ENCODE measurements around the gene ST6GALNAC1. TPM values are rescaled to one million over a fixed set of nuclear protein-coding genes. Genes with fewer than 3 reads are reported as not detected.

Gene ST6GALNAC1
- total and polyA plus RNA-seq, 8 donors, result 0.34 to 4.9 (median 1.2) TPM

DNA sequence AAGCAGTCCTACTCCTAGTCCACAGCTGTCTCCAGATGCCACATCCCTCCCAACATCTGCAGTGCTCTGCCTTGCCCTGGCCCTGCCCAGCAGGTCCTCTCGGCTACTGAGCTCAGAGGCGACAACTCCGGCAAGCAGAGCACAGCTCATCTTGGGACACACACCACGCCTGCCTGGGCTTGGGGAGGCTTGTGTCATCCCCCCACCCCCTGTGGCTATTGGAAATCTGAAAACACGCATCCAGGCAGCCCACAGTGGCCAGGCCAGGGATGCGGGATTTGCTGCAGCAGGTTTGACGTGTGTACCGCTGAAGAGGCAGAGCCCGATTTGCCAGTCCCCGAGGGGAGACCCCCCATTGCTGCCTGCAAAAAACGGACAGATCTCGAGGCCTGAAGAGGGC lies 41.8 kb upstream of the ST6GALNAC1 start:
- H3K36me3 ChIP-seq, result no peaks in the 10 kb centered on the region
- H3K27me3 ChIP-seq, result no peaks in the 10 kb centered on the region
- intact Hi-C loops (cut with DNase I), result no loop called here
- TF ChIP-seq, protein P1, sequence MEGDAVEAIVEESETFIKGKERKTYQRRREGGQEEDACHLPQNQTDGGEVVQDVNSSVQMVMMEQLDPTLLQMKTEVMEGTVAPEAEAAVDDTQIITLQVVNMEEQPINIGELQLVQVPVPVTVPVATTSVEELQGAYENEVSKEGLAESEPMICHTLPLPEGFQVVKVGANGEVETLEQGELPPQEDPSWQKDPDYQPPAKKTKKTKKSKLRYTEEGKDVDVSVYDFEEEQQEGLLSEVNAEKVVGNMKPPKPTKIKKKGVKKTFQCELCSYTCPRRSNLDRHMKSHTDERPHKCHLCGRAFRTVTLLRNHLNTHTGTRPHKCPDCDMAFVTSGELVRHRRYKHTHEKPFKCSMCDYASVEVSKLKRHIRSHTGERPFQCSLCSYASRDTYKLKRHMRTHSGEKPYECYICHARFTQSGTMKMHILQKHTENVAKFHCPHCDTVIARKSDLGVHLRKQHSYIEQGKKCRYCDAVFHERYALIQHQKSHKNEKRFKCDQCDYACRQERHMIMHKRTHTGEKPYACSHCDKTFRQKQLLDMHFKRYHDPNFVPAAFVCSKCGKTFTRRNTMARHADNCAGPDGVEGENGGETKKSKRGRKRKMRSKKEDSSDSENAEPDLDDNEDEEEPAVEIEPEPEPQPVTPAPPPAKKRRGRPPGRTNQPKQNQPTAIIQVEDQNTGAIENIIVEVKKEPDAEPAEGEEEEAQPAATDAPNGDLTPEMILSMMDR (IDR thresholded peaks at IDR 0.05), result no peak
- FAIRE-seq (no peak), ATAC-seq (no peak), DNase-seq (no peak)
- peaks cover 0 to 6% (median 0%) of the 10 kb centered on the region in 3 donors for H3K4me1 ChIP-seq
- H3K27ac ChIP-seq, result peak overlapping the region in 1 of 4 donors; percentile 70
- no peaks in the 10 kb centered on the region for H3K9me3 ChIP-seq
- 80 to 92% methylated on average over 12 of the region's 12 CpGs for WGBS, 2 donors
- H3K4me3 ChIP-seq, result no peak overlapping the region

DNA sequence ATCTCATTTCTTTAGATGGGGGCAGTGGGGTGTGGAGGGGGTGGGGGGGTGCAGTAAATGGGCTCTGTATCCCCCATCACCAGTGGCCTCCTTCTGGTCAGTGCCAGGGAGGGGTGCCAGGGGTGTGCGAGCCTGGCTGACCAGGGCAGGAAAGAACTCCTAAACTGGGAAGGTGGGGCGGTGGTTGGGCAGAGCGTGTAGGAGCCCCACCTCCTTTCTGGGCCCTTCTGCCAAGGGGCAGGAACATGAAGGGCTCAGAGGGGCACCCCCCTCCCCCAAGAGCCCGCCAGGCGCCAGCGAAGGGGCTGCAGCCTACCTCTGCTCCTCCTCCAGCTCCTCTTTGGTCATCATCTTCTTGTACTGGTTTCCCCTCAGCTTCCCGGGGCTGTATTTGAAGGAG lies 41.2 kb upstream of the ST6GALNAC1 start:
- Histone ChIP-seq H3K36me3 (no peaks in the 10 kb centered on the region), H3K27ac (no peak overlapping the region), H3K4me3 (no peak overlapping the region), H3K27me3 (no peaks in the 10 kb centered on the region), H3K9me3 (no peaks in the 10 kb centered on the region), H3K4me1 (peaks cover 0 to 6% (median 0%) of the 10 kb centered on the region in 3 donors)
- DNase-seq, result no peak
- intact Hi-C loops (cut with DNase I), result no loop called here
- FAIRE-seq, result no peak
- no peak for ATAC-seq
- TF ChIP-seq, protein P1 (IDR thresholded peaks at IDR 0.05), result no peak
- WGBS, 2 donors, result 89 to 92% methylated on average over 7 of the region's 7 CpGs

DNA sequence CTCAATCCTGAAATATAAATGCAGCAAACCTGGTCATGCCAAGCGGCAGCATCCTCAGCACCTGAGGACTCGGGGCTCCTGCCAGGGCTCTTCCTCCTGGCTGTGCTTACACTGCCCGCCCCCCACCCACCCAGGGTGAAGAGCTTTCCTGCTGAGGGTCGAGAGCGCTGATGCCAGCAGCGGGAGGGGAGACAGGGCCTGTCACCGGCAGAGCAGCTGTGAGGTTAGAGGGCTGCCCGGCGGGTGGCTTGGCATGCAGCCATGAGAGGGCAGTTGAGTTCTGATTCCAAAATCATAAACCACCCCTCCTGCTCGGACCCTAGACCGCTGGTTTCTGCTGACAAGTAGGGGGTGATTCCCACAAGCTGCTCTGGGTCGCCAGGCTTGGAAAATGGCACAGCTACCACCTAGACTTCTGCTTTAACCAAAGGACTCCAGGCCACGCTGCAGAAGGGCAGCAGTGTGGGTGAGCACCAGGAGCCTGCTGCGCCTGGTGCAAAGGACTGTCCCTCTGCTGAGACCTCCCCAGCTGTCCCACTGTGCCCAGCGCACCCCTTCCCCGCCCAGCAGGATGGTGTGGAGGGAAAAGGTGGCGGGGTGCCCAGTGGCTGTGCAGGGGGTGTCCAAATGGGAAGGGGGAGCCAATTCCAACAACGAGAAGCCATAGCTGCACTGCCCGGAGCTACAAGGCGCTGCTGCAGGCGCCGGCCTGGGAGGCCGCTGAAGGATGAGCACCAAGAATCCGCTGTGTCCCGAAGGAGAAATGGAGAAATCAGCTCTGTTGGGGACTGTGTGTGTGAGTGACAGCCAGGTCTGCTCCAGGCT lies 40.6 kb upstream of the ST6GALNAC1 start:
- DNase-seq (no peak), ATAC-seq (no peak), FAIRE-seq (no peak)
- 89% methylated on average over 25 of the region's 25 CpGs for WGBS, 2 donors
- Histone ChIP-seq H3K27ac (no peak overlapping the region), H3K27me3 (no peaks in the 10 kb centered on the region), H3K9me3 (no peaks in the 10 kb centered on the region), H3K4me3 (no peak overlapping the region), H3K36me3 (no peaks in the 10 kb centered on the region), H3K4me1 (peaks cover 0 to 2% (median 0%) of the 10 kb centered on the region in 3 donors)
- TF ChIP-seq, protein P1 (IDR thresholded peaks at IDR 0.05), result no peak
- intact Hi-C loops (cut with DNase I), result no loop called here

DNA sequence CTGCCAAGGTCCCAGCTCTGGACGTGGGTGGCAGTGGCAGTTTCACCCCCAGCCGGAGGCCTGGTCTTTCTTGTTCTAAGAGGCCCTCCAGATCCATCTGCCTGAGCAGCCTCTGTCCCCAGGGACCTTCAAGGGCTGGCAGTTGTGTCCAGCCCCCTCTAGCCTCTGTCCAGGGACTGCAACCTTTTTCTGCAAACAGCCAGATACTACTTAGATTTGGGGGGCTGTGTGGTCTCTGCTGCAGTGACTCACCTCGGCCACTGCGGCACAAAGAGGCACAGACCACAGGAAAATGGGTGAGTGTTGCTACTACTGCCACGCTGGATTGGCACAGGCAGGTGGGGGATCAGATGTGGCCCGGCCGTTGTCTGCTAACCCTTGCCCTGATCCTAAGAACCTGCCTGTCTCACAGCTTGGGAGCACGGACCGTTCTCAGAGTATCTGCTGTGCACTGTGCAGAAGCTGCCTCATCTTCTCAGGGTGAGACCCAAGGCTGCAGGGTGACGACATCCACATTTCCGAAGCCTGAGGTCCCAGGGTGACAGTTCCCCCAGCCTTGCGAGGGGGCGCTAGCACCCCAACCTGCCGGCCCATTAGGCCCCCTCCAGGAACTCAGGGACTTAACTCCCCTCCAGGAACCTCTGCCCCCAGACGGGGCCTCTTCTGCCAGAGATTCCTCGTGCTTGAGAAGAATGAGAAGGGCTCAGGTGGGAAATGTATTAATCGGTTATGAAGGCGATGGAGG lies 39.6 kb upstream of the ST6GALNAC1 start:
- FAIRE-seq (no peak), ATAC-seq (no peak), DNase-seq (no peak)
- H3K9me3 ChIP-seq, result no peaks in the 10 kb centered on the region
- 79 to 81% methylated on average over 18 of the region's 18 CpGs for WGBS, 2 donors
- no peaks in the 10 kb centered on the region for H3K27me3 ChIP-seq
- H3K36me3 ChIP-seq, result no peaks in the 10 kb centered on the region
- H3K4me3 ChIP-seq, result no peak overlapping the region
- H3K4me1 ChIP-seq, result no peaks in the 10 kb centered on the region
- intact Hi-C loops (cut with DNase I), result no loop called here
- TF ChIP-seq, protein P1 (IDR thresholded peaks at IDR 0.05), result no peak
- no peak overlapping the region for H3K27ac ChIP-seq

All from pancreas (tissue), 10 donors.